CD4-positive, CD25-positive, alpha-beta regulatory T cell (primary cell): ENCODE data around the gene EIF4E. TPM values are rescaled to one million over a fixed set of nuclear protein-coding genes. Genes with fewer than 3 reads are reported as not detected.

Experiments
- ATAC-seq, 2 donors: fragments of 150-1000 bp; cut with Tn5 transposase; one replicate each; pipeline ENCODE4 v1.10.0; 2021; ENCODE audit warnings: low read depth in 2 of 2, moderate number of reproducible peaks in 2 of 2, moderate library complexity in 1 of 2
- DNase-seq, 3 donors: peaks; one replicate each; pipeline versions ENCODE4 v3.0.0 to v3.0.0-alpha.2; 2012 to 2022; ENCODE audit warnings: mixed read lengths in 1 of 3
- H3K27ac ChIP-seq: one replicate; pipeline ENCODE4 v1.7.0; 2013; ENCODE audit warnings: mild to moderate bottlenecking, low read length; ENCODE audit not compliant: insufficient read depth, poor library complexity, severe bottlenecking
- H3K27me3 ChIP-seq: one replicate; pipeline ENCODE4 v1.7.0; 2013; ENCODE audit warnings: low read length; ENCODE audit not compliant: control insufficient read depth, insufficient read depth
- H3K36me3 ChIP-seq: one replicate; pipeline ENCODE4 v1.7.0; 2013; ENCODE audit warnings: mild to moderate bottlenecking, low read length, moderate library complexity; ENCODE audit not compliant: control insufficient read depth, insufficient read depth
- H3K4me1 ChIP-seq: 2 replicates; pipeline ENCODE4 v1.7.0; 2013; ENCODE audit warnings: mild to moderate bottlenecking, low read length; ENCODE audit not compliant: insufficient read depth, control insufficient read depth, poor library complexity, severe bottlenecking
- H3K4me3 ChIP-seq: one replicate; pipeline ENCODE4 v1.7.0; 2013; ENCODE audit warnings: low read depth, mild to moderate bottlenecking, low read length, moderate library complexity
- H3K9me3 ChIP-seq, 2 experiments: 1 replicate in 1 of 2; 2 replicates in 1 of 2; pipeline ENCODE4 v1.7.0; 2013; ENCODE audit warnings: low read length in 2 of 2, mild to moderate bottlenecking in 1 of 2, moderate library complexity in 1 of 2; ENCODE audit not compliant: control insufficient read depth in 2 of 2
- H3K27ac Mint-ChIP-seq, 3 donors: one replicate each; pipeline ENCODE4 v1.8.0; 2020 to 2022; ENCODE audit warnings: mild to moderate bottlenecking in 3 of 3, mixed read lengths in 3 of 3, moderate library complexity in 2 of 3
- H3K27me3 Mint-ChIP-seq: one replicate; pipeline ENCODE4 v1.8.0; 2022; ENCODE audit warnings: mild to moderate bottlenecking, mixed read lengths
- H3K36me3 Mint-ChIP-seq: one replicate; pipeline ENCODE4 v1.8.0; 2020; ENCODE audit warnings: mixed read lengths
- H3K4me1 Mint-ChIP-seq, 4 donors: one replicate each; pipeline ENCODE4 v1.8.0; 2020 to 2022; ENCODE audit warnings: mixed read lengths in 4 of 4, mild to moderate bottlenecking in 1 of 4
- H3K4me3 Mint-ChIP-seq, 4 donors: one replicate each; pipeline ENCODE4 v1.8.0; 2020 to 2022; ENCODE audit warnings: mild to moderate bottlenecking in 4 of 4, mixed read lengths in 4 of 4, moderate library complexity in 3 of 4
- H3K9me3 Mint-ChIP-seq, 7 donors: one replicate each; pipeline ENCODE4 v1.8.0; 2020 to 2022; ENCODE audit warnings: mixed read lengths in 7 of 7, mild to moderate bottlenecking in 3 of 7, moderate library complexity in 2 of 7
- polyA plus RNA-seq, 4 donors: library from polyadenylated mRNA; unstranded; fragments of 300-500 nt; fragmentation: Illumina TruSeq; gene quantifications; one replicate each; pipeline ENCODE4 v1.2.3, GENCODE V29; 2021
- total RNA-seq: library from RNA; stranded (reverse); gene quantifications from one replicate; pipeline ENCODE4 v1.2.3, GENCODE V29; 2022

Gene EIF4E, protein sequence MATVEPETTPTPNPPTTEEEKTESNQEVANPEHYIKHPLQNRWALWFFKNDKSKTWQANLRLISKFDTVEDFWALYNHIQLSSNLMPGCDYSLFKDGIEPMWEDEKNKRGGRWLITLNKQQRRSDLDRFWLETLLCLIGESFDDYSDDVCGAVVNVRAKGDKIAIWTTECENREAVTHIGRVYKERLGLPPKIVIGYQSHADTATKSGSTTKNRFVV
- total RNA-seq = 57.4 TPM
- polyA plus RNA-seq = 10 to 100 TPM; 52.0 to 86.1 (median 74.6) TPM

DNA sequence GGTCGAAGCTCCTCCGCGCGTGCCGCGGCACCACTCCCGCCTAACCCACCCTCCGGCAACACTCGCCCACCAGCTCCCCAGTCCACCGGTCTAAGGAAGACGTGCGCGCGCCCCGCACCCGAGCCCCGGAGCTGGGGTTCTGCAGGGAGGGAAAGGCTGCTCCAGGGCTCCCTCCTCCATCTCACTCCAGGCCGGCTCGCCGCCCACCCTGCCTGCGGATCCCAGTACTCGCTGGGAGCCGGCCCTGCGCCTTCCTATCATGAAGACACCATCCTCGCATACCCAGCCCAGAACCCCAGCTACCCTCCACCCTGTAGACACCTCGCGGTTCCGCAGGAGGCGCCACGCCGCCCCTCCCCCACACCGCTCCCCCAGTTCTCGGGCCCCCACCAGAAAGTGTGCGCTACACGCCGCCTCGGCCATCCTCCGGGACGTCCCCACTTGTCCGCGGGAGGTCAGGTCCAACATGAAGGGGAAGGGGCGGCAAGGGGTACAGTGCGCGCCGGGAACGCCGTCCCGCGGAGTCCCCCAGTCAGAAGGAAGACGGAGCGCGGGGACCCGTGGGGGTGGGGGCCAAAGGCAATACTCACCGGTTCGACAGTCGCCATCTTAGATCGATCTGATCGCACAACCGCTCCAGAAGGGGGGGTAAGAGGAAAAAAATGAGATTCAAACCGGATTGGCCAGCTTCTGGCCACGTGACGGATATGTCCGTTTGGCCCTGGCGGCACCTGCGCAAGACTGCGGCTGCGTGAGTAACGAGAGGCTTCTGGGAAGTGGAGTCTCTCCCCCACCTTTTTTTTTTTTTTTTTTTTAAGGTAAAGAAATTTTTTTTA, at the start of gene EIF4E:
Gene EIF4E (minus strand): TSS at position 629 of the 836 bp plus-strand sequence. CDS start 21 bp downstream, at position 608.
- Histone ChIP-seq H3K36me3 (peaks cover 5% of the 10 kb centered on the region), H3K27ac (peak within 1 kb of the TSS; percentile 91), H3K9me3 (no peaks in the 10 kb centered on the region), H3K4me3 (peak within 1 kb of the TSS; percentile 99), H3K4me1 (peaks cover 32% of the 10 kb centered on the region), H3K27me3 (no peaks in the 10 kb centered on the region)
- no peaks in the 10 kb centered on the region for H3K9me3 Mint-ChIP-seq
- ATAC-seq = peak; percentile 81 to 85
- H3K27me3 Mint-ChIP-seq = peaks cover 20% of the 10 kb centered on the region
- peak within 1 kb of the TSS; percentile 97 to 100 (median 100) for H3K4me3 Mint-ChIP-seq
- peaks cover 25 to 56% (median 41%) of the 10 kb centered on the region in 4 donors for H3K4me1 Mint-ChIP-seq
- H3K27ac Mint-ChIP-seq = peak within 1 kb of the TSS; percentile 95 to 100 (median 98)
- peak; percentile 96 to 99 (median 98) for DNase-seq
- H3K36me3 Mint-ChIP-seq = peaks cover 13% of the 10 kb centered on the region

DNA sequence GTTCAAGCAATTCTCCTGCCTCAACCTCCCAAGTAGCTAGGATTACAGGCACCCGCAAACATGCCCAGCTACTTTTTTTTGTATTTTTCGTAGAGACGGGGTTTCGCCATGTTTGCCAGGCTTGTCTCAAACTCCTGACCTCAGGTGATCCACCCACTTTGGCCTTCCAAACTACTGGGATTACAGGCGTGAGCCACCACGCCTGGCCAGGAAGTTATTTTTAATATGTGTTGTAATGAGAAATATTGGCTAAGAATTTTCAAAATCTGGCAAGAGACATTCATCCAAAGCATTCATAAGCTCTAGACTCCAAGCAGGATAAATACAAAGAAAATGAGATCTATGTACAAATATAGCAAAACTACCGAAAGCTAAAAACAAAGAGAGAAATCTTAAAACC, 48.6 kb upstream of the EIF4E start:
- no peak overlapping the region for H3K4me3 ChIP-seq
- no peak overlapping the region for H3K4me3 Mint-ChIP-seq
- no peaks in the 10 kb centered on the region for H3K36me3 ChIP-seq
- no peak for ATAC-seq
- H3K9me3 Mint-ChIP-seq = peaks cover 0 to 1% (median 0%) of the 10 kb centered on the region in 7 donors
- no peak overlapping the region for H3K27ac Mint-ChIP-seq
- H3K4me1 Mint-ChIP-seq = no peaks in the 10 kb centered on the region
- peaks cover 29% of the 10 kb centered on the region for H3K27me3 Mint-ChIP-seq
- H3K36me3 Mint-ChIP-seq = no peaks in the 10 kb centered on the region
- no peaks in the 10 kb centered on the region for H3K27me3 ChIP-seq
- no peaks in the 10 kb centered on the region for H3K4me1 ChIP-seq
- DNase-seq = no peak
- no peak overlapping the region for H3K27ac ChIP-seq
- H3K9me3 ChIP-seq = no peaks in the 10 kb centered on the region

DNA sequence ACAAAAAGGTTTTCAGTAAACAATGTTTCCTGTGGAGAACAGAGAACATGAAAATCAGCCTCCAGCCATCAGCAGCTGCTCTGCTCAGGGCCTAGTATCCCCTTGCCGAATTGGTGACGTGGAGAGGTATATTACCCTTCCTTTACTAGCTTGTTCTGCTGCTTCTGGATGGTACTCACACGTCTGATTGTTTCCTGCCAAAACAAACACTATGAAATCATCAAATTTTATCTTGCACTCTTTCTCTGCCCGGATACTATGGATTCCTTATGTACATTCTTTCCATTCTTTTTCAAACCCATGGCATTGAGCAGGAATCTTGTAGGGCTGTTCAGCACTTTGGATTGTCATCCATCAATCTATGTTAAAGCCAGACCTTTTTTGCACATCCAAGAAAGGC, 47.8 kb upstream of the EIF4E start:
- Histone ChIP-seq H3K27me3 (no peaks in the 10 kb centered on the region), H3K4me3 (no peak overlapping the region), H3K27ac (no peak overlapping the region), H3K4me1 (no peaks in the 10 kb centered on the region), H3K9me3 (no peaks in the 10 kb centered on the region), H3K36me3 (no peaks in the 10 kb centered on the region)
- H3K4me3 Mint-ChIP-seq = no peak overlapping the region
- H3K27ac Mint-ChIP-seq = no peak overlapping the region
- ATAC-seq (no peak), DNase-seq (no peak)
- no peaks in the 10 kb centered on the region for H3K4me1 Mint-ChIP-seq
- H3K27me3 Mint-ChIP-seq = peaks cover 32% of the 10 kb centered on the region
- H3K36me3 Mint-ChIP-seq = no peaks in the 10 kb centered on the region
- peaks cover 0 to 1% (median 0%) of the 10 kb centered on the region in 7 donors for H3K9me3 Mint-ChIP-seq

DNA sequence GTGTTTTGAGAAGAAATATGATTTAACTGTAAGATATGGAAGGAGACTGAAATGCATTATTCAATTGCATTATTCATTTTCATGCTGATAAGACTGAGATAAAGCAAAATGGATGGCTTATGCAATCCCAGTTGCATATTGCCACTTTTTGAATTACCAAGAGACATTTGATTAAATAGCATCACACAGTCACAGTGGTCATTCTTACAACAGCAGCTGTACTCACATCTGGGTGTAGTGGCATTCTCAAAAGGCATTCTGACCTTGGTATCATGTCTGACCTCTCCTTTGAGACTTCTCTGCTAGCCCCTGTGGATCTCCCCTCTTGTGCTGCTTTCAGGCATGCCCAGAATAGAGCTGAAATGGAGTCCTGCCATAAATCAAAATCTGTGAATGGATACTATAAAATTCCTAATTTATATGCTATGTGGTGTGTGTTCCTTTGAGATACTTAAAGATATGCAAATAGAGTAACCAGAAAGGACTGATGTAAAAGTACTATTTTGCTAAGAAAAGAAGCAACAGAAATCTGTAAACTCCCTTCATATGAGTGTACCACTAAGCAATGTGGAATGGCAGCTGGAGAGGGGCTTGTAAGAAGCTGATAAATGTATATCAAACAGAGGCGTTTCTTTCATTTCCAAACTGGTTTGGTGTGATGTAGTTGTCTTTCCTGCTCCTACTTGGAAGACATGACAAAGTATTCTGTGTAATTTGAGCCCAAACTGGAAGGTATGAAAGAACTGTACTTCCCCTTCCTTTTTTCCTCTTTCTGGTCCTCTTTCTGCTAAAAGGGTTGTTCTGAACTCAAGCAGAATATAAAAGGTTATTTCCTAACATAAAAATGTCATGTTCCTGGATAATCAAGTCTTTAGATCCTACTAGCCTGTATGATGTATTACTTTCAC, 41.2 kb upstream of the EIF4E start:
- Mint-ChIP-seq H3K4me3 (no peak overlapping the region), H3K27ac (no peak overlapping the region), H3K4me1 (peaks cover 0 to 2% (median 0%) of the 10 kb centered on the region in 4 donors), H3K9me3 (peaks cover 0 to 4% (median 0%) of the 10 kb centered on the region in 7 donors), H3K27me3 (peaks cover 48% of the 10 kb centered on the region), H3K36me3 (no peaks in the 10 kb centered on the region)
- DNase-seq (no peak), ATAC-seq (no peak)
- Histone ChIP-seq H3K4me3 (no peak overlapping the region), H3K27me3 (peaks cover 16% of the 10 kb centered on the region), H3K27ac (no peak overlapping the region), H3K36me3 (no peaks in the 10 kb centered on the region), H3K9me3 (no peaks in the 10 kb centered on the region), H3K4me1 (no peaks in the 10 kb centered on the region)

DNA sequence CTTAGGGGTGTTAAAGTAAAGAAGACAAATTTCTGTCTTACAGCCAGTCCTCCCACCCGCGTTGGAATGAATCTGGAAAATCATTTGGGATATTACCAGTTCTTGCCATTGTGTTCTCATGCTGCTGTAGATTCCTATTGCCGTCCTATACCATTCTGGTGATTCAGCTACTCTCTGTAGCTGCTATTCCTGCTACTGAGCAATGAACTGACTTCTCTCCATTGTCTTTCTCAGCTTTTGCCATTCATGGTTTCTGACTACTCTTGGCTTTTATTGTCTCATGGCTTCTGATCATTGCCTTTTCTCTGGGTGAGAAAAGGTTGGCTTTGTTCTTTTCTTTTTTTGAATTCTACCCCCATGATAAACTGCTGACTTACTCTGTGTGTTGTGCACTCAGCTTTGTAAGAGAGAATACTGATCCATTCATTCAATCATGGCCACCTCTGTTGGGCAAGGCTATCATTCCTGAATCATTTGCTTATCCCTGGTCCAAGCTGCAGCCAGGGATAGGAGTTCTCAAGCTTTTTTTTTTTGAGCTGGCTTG, 38.9 kb upstream of the EIF4E start:
- no peak overlapping the region for H3K27ac ChIP-seq
- no peak overlapping the region for H3K27ac Mint-ChIP-seq
- no peaks in the 10 kb centered on the region for H3K36me3 Mint-ChIP-seq
- H3K27me3 Mint-ChIP-seq = peaks cover 47% of the 10 kb centered on the region
- H3K27me3 ChIP-seq = peaks cover 18% of the 10 kb centered on the region
- DNase-seq = no peak
- peaks cover 0 to 3% (median 0%) of the 10 kb centered on the region in 7 donors for H3K9me3 Mint-ChIP-seq
- H3K4me1 ChIP-seq = no peaks in the 10 kb centered on the region
- peaks cover 0 to 2% (median 0%) of the 10 kb centered on the region in 4 donors for H3K4me1 Mint-ChIP-seq
- no peak overlapping the region for H3K4me3 ChIP-seq
- no peak overlapping the region for H3K4me3 Mint-ChIP-seq
- no peaks in the 10 kb centered on the region for H3K36me3 ChIP-seq
- no peaks in the 10 kb centered on the region for H3K9me3 ChIP-seq
- no peak for ATAC-seq

DNA sequence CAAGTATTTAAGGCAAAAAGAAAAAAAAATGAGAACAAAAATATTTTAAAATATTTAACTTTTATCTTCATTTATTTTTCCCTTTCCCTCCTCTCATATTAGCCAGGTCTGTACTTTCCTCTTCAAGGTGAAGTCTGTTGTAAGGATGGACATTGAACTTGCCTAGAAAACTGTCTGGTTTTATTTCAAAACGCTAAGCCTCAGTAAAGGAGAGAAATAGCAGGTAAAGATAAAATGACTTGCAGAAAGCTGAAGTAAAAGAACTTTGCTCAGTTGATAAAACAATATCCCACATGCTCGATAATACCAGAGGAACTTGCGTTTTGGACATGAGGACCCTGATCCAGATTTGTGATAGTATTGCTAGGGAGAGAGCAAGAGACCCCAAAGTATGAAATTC, 38.0 kb upstream of the EIF4E start:
- Histone ChIP-seq H3K4me1 (no peaks in the 10 kb centered on the region), H3K9me3 (no peaks in the 10 kb centered on the region), H3K36me3 (no peaks in the 10 kb centered on the region), H3K27me3 (peaks cover 18% of the 10 kb centered on the region), H3K27ac (no peak overlapping the region), H3K4me3 (no peak overlapping the region)
- peaks cover 0 to 2% (median 0%) of the 10 kb centered on the region in 4 donors for H3K4me1 Mint-ChIP-seq
- no peaks in the 10 kb centered on the region for H3K36me3 Mint-ChIP-seq
- H3K27ac Mint-ChIP-seq = no peak overlapping the region
- no peak overlapping the region for H3K4me3 Mint-ChIP-seq
- H3K9me3 Mint-ChIP-seq = peaks cover 0 to 3% (median 0%) of the 10 kb centered on the region in 7 donors
- DNase-seq (no peak), ATAC-seq (no peak)
- H3K27me3 Mint-ChIP-seq = peaks cover 46% of the 10 kb centered on the region
